ENCODE results near the gene MYO3B. TPM values are rescaled to one million over a fixed set of nuclear protein-coding genes. Genes with fewer than 3 reads are reported as not detected.

Gene MYO3B
- polyA plus RNA-seq, 1 donor (not counting 4 experiments of a cell fraction or from before 2014, with no cell fraction given): 4.4 TPM

GRCh38 chr2:170523506-170523905, 345.6 kb downstream of the MYO3B start:
- Histone ChIP-seq H2AFZ (ENCODE audit: control insufficient read depth, low read length) (no peak overlapping the region), H3K27ac (ENCODE audit: control insufficient read depth, insufficient read depth, low read length) (no peak overlapping the region), H3K27me3 (ENCODE audit: control insufficient read depth, extremely low read depth, insufficient read depth, low read length) (no peaks in the 10 kb centered on the region), H3K9ac (ENCODE audit: control insufficient read depth, extremely low read depth, insufficient read depth, low read length) (no peak overlapping the region), H3K79me2 (ENCODE audit: control insufficient read depth, insufficient read depth, low read length) (no peaks in the 10 kb centered on the region), H3K4me1 (ENCODE audit: control insufficient read depth, extremely low read depth, insufficient read depth, low read length) (peaks cover 14% of the 10 kb centered on the region), H3K9me1 (ENCODE audit: control insufficient read depth, extremely low read depth, insufficient read depth, low read length) (no peaks in the 10 kb centered on the region), H3K4me3 (ENCODE audit: control insufficient read depth in 2 of 3, extremely low read depth in 1 of 3, insufficient read depth in 2 of 3, low read depth in 1 of 3, low read length in 3 of 3) (no peak overlapping the region), H4K20me1 (ENCODE audit: control insufficient read depth, extremely low read depth, insufficient read depth, low read length) (no peaks in the 10 kb centered on the region), H3K9me3 (ENCODE audit: control insufficient read depth, low read depth, low read length) (no peaks in the 10 kb centered on the region), H3K36me3 (ENCODE audit: control insufficient read depth in 2 of 2, extremely low read depth in 1 of 2, insufficient read depth in 2 of 2, low read length in 2 of 2) (no peaks in the 10 kb centered on the region), H3K4me2 (ENCODE audit: control insufficient read depth, extremely low read depth, insufficient read depth, low read depth, low read length) (no peak overlapping the region)
- DNase-seq (ENCODE audit: low read depth, low spot score) (no peak), FAIRE-seq (no peak)
- dilution Hi-C loops (cut with MboI; ENCODE audit: extremely low pct_ligation_motif_present, low sequenced_read_pairs): no loop called here
- TF ChIP-seq EZH2 (IDR thresholded peaks at IDR 0.05; ENCODE audit: low read length) (no peak), CTCF (optimal IDR thresholded peaks at IDR 0.05 in 1 of 3, IDR thresholded peaks at IDR 0.05 in 1 of 3, conservative IDR thresholded peaks at IDR 0.05 in 1 of 3; ENCODE audit: extremely low read depth in 1 of 3, insufficient read depth in 2 of 3, low read length in 3 of 3) (no peak)

GRCh38 chr2:170524828-170525565, 347.1 kb downstream of the MYO3B start:
- no peak overlapping the region for H3K9ac ChIP-seq (ENCODE audit: control insufficient read depth, extremely low read depth, insufficient read depth, low read length)
- DNase-seq (ENCODE audit: low read depth, low spot score) (no peak), FAIRE-seq (peak; percentile 5)
- H3K79me2 ChIP-seq (ENCODE audit: control insufficient read depth, insufficient read depth, low read length): no peaks in the 10 kb centered on the region
- H3K9me1 ChIP-seq (ENCODE audit: control insufficient read depth, extremely low read depth, insufficient read depth, low read length): no peaks in the 10 kb centered on the region
- no peak overlapping the region for H3K27ac ChIP-seq (ENCODE audit: control insufficient read depth, insufficient read depth, low read length)
- H3K36me3 ChIP-seq (ENCODE audit: control insufficient read depth in 2 of 2, extremely low read depth in 1 of 2, insufficient read depth in 2 of 2, low read length in 2 of 2): no peaks in the 10 kb centered on the region
- dilution Hi-C loops (cut with MboI; ENCODE audit: extremely low pct_ligation_motif_present, low sequenced_read_pairs): no loop called here
- H3K4me3 ChIP-seq (ENCODE audit: control insufficient read depth in 2 of 3, extremely low read depth in 1 of 3, insufficient read depth in 2 of 3, low read depth in 1 of 3, low read length in 3 of 3): no peak overlapping the region
- H3K9me3 ChIP-seq (ENCODE audit: control insufficient read depth, low read depth, low read length): no peaks in the 10 kb centered on the region
- H2AFZ ChIP-seq (ENCODE audit: control insufficient read depth, low read length): no peak overlapping the region
- H3K4me1 ChIP-seq (ENCODE audit: control insufficient read depth, extremely low read depth, insufficient read depth, low read length): peaks cover 14% of the 10 kb centered on the region
- no peak for TF ChIP-seq CTCF (optimal IDR thresholded peaks at IDR 0.05 in 1 of 3, IDR thresholded peaks at IDR 0.05 in 1 of 3, conservative IDR thresholded peaks at IDR 0.05 in 1 of 3; ENCODE audit: extremely low read depth in 1 of 3, insufficient read depth in 2 of 3, low read length in 3 of 3)
- TF ChIP-seq EZH2 (IDR thresholded peaks at IDR 0.05; ENCODE audit: low read length): no peak
- H4K20me1 ChIP-seq (ENCODE audit: control insufficient read depth, extremely low read depth, insufficient read depth, low read length): no peaks in the 10 kb centered on the region
- H3K27me3 ChIP-seq (ENCODE audit: control insufficient read depth, extremely low read depth, insufficient read depth, low read length): no peaks in the 10 kb centered on the region
- peak overlapping the region; percentile 34 for H3K4me2 ChIP-seq (ENCODE audit: control insufficient read depth, extremely low read depth, insufficient read depth, low read depth, low read length)
